HuH-7.5 (cell line): ENCODE data around the gene CD300E.
"Not testable (repeated sequence)": the region's sequence is repeated elsewhere in the genome, so short reads cannot be mapped to it uniquely, and the experiment has no call there.

Source experiments
- DNase-seq: peaks from one replicate; pipeline ENCODE4 v3.0.0; 2011; ENCODE audit warnings: low spot score

The CD300E gene, protein sequence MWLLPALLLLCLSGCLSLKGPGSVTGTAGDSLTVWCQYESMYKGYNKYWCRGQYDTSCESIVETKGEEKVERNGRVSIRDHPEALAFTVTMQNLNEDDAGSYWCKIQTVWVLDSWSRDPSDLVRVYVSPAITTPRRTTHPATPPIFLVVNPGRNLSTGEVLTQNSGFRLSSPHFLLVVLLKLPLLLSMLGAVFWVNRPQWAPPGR

DNA sequence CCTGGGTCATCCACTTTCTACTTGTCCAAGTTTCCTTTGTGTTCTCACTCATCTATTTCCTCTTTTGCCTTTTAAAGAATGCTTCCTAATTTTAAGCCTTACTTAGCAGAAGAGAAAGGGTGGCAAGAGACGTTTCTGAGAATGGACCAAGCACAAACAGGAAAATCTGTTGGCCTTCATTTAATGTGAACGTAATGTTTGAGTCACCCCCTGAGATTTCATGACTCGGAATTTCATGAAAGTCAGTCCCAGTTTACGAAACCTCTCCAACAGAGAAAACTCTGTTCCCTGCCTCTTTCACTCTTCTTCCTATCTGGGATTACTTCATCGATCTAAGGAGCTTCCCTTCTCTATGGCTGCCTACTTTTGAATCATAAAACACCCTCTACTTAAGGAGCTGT, at the start of gene CD300E:
Gene CD300E, minus strand, starts transcription at position 46 of the 401 bp plus-strand sequence. CDS start 117 bp downstream, outside the sequence.
- DNase-seq = no peak

DNA sequence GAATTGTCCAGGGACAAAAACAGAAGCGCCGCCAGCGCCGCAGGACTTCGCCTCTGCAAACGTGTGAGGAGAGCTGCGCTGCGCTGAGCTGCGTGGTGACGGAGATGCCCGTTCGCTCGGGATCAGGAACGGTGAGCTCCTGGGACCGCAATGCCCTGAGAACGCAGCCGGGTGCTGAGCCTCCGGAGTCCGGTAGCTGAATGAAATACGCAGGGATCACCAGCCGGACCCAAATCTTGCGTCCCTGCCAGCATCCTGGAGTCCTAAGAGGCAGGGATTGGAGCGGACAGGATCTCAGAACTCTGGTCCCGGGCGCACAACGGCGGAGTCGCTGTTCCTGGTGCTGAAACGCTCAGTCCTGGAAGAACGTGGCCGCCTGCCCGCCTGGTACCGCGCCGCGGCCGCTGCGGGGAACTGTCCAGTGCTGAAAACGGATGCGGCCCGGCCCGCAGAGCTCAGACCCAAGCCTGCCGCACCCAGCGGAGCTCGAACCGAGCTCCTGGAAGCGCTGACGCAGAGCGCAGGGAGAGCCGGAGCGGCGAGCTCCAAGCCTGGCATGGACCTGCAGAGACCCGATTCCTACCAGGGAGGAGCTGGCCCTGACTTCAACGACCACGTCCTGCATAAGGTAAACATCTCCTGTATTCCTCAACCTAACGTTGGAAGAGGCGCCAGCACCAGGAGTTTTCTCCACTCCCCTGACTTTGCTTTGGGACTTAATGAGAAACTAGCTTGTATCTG, 47.7 kb upstream of the CD300E start:
- peak; percentile 51 for DNase-seq

DNA sequence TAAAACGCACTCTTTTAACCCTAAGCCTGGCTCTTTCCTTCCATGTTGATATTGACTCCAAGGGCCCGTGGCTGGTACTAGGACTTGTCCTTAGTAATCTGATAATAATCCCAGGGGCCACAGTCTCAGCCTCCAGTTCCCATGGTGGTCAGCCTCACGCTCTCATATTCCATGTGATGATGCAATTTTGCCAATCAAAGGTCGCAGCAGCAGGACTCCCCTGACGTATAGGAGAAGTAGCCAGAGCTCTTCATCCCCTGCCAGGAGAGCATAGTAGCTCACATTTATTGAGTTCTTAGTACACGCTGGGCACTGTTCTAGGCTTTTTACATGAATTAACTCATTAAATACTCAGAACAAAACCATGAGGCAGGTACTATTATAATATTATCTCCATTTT, 46.8 kb upstream of the CD300E start:
- DNase-seq = no peak

DNA sequence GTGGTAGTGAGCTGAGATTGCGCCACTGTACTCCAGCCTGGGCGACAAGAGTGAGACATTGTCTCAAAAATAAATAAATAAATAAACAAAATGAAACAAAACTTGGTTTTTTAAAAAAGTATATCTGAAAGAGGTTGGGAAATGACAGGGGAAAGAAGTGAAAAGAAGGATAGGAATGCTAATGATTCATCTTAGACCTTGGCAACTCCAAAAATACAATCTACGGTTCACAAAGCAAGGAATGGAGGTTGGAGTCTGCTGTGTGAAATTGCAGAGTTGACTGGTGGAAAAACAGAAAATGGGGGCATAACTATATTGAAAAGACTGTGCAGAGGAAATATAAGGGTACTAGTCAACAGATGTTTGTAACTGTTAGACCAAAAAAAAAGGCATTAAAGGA, 40.0 kb upstream of the CD300E start:
- DNase-seq = no peak

DNA sequence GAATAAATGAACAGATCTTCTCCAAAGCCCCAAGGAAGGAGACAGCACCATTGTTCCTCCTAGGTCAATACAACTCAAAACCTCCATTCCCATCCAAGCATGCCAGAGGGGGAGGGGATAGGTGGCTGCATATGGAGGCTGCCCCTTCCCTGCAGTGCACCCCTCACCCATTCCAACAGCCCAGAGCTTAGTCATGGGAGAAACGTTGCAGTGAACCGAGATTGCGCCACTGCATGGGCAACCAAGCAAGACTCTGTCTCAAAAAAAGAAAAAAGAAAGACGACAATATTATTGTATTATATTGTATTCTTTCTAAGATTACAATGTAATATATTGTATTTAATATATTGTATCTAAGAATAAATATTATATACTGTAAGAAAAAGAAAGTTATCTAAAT, 36.4 kb upstream of the CD300E start:
- DNase-seq = no peak

DNA sequence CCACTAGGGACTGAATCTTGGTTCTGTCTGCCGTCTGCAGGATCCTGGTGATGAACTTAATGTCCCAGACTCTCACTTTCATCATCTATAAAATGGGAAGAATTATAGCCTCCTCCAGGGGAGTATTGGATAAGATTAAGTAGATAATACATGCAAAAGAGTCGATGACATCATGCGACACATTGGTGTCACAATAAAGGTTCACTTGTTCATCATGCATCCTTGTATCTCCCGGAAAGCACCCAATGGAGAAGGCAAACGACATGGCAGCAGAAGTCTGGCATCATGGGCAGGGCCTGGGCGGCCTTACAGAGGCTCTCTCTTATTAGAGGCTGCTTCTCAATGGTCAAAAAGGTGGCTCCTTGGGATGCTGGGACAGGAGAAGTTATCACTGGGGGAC, 35.1 kb upstream of the CD300E start:
- DNase-seq = no peak

DNA sequence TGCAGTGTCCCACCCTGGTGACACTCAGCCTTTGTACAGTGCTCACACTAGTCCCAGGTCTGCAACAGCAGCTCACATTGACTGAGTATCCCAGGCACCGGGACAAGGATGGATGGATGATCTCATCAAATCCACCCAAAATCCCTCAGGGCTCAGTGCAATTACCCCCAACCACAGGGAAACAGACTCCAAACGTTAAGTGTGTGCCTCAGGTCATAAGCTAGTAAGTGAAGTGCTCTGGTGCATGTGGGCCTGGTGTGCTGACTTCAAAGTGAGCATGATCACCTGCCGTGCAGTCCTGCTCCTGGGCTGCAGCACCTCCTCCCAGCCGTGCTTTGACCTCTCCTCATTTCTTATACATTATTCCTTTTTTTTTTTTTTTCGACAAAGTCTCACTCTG, 31.2 kb upstream of the CD300E start:
- no peak for DNase-seq

DNA sequence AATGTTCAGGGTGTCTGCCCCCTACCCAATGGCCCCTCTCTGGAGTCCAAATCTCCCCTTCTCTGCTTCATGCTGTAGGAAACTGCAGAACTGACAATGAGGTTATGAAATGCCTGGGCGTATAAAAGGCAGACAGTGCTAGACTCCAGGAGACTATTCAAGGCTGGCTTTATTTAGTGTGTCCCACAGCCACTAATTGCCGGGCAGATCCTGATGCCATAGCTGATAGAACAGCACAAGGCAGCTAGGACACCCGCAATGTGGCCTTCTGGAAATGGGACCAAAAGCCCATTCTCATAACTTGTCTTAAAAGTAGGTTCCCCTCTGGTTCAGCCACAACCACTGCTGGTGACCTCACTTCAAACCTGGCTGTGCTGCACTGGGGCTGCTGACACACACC, 28.5 kb upstream of the CD300E start:
- no peak for DNase-seq

DNA sequence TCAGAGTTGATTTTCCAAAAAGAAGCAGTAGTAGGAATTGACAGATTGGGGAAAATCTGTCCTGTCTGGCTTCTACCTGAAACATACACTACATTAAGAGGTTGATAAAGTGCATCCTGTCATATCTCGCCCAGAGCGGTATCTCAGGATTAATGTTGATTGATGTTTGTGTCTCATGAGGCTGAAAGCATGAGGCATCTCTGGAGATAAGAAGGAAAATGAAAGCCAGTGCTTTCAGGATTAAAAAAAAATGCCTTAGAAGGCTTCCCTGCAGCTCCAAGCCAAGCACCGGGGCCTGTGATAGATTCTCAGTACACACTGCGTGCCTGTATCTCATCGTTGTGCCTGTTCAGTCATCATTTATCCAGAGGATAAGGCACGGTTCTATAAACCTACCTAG, 26.4 kb upstream of the CD300E start:
- no peak for DNase-seq

DNA sequence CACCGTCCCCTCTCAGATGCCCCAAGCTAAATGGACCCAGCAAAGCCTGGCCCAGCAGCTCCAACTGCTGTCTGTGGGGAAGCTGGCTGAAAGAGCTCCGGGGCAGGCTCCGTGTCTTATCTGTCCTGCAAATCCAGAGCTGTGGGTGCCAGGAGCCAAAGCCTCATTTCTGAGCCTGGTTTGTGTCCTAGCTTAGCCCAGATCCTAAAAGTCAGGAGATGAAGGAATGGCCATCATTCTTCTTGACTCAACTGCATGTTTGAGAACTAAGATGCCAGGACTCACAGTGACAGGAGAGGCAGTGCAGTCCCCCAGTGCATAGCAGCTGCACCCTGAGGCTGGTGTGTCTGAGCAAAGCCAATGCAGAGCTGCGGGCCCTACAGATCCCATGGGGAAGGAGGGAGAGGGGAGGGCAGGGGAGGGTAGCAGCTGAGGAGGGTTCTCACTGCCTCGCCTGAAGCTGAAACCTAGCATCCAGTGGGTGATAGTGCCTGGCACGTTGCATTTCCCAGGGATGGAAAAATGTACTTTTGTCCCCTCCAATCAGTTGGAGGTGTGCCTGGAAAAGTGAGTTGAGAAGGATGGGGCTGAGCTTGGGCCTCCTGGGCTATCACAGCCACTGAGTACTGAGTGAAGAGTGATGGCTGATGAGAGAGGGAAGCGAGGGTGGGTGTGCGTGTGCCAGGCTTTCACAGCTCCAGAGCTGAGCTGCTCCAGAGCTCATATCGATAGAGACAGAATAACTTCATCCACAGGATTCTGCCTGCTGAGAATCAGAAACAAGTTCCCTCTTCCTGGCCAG, 24.5 kb upstream of the CD300E start:
- no peak for DNase-seq

DNA sequence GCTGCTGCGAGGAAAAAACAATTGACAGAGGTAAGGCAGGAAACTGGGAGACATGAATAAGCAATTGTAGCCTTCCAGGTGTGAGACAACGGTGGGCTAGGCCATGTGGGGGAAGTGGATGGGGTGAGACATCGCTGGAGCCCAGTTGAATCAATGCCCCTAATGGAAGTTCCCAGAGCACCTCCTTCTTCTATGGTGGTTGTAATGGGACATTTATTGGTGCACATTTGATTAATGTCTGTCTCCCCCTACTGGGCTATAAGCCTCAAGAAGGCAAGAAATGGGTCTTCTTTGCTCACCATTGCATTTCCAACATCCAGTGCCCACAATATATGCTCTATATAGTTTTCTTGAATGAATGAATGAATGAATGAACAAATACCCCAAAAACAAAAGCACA, 22.7 kb upstream of the CD300E start:
- no peak for DNase-seq

DNA sequence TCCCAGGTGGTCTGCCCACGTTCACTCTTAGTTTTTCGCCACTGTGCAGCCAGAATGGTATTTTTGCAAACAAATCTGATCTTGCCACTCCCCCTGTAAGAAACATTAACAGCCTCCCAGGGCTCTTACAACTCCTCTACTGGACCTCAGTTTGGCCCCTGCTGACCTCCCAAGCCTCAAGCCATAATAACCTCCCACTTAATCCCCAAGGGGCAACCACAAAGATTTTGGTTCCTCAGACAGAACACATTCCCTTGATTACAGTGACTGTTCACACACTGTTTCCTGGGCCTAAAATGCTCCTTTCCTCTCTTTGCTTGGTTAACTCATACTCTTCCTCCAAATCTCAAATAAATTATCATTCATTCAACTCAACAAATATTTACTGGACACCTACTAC, 21.5 kb upstream of the CD300E start:
- DNase-seq = no peak

DNA sequence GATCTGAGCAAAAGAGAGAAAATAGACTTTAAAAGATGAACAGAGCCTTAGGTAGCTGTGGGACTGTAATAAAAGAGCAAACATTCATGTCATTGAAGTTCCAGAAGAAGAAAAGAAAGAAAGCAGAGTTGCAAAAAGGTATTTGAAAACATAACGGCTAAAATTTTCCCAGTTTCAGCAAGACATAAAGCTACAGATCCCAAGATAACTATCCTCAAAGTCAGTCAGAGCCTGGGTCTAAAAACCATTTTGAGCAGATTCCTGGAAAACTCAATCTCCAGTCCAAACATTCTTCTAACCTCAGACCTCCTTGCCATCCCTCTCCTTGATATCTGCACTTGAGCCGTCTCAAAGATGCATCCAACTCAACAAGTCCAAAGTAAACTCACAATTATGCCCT, 20.9 kb upstream of the CD300E start:
- DNase-seq = no peak

DNA sequence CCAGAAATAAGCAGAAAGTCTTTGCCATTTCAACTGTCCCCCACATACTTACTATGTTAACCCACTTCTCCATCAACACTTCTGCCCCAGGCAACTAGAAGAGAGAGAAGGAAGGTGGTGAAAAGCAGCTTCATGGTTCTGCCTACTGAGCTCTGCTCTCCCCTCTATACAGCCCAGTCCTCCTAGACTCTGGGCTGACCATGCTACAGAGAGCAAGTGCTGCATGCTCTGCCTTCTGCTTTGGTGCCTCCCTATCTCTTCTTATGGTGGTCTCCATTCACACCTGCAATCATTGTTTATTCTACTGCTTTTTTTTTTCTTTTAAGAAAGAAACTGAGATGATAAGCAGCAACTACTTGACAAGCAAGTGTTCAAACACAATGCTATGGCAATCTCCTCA, 20.3 kb upstream of the CD300E start:
- no peak for DNase-seq

DNA sequence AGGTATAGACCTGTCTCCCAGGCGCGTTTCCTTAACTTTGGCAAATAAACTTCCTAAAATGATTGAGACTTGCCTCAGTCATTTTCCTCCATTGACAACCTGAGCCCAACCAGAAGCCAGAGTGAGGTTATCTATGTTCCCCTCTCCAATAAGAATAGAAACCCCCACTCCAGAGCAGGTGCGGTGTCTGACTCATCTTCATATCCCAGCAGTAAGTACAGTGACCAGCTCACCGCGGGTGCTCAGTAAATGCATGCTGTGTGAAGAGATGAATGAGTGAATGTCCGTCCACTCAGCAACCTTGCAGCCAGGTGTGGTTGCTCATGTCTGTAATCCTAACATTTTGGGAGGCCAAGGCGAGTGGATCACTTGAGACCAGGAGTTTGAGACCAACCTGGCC, 19.5 kb upstream of the CD300E start:
- no peak for DNase-seq

DNA sequence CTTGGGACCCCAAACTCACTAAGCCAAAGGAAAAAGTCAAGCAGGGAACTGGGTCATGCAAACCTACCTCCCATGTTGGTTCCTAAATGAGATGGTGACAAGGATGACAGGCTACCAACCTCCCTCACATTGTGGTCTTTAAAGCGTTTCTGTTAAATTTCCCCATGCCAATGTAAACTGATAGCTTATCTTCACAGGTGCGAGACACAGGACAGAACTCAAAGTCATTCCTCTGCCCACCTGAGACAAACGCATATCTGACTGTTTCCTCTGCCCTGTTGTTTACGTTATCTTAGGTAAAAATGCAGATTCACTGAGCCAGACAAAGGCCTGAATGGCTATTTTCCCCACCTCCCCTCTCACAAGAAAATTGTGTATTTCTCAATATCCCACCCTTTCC, 19.0 kb upstream of the CD300E start:
- no peak for DNase-seq

DNA sequence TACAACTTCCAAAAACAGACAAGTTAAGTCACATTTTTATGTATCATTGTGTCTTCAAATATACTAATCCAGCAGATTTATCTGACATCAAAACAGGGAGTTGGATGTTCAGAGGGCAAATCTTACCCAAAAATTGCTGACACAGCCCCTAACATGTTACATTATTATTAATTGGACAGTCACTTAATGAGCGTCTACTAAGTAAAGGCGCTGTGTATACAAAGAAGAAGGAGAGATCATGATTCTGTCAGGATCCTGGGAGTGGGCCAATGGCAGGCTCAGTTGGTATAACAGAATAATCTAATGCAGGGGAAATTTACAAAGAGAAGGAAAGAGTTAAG, 18.4 kb upstream of the CD300E start:
- DNase-seq = no peak

DNA sequence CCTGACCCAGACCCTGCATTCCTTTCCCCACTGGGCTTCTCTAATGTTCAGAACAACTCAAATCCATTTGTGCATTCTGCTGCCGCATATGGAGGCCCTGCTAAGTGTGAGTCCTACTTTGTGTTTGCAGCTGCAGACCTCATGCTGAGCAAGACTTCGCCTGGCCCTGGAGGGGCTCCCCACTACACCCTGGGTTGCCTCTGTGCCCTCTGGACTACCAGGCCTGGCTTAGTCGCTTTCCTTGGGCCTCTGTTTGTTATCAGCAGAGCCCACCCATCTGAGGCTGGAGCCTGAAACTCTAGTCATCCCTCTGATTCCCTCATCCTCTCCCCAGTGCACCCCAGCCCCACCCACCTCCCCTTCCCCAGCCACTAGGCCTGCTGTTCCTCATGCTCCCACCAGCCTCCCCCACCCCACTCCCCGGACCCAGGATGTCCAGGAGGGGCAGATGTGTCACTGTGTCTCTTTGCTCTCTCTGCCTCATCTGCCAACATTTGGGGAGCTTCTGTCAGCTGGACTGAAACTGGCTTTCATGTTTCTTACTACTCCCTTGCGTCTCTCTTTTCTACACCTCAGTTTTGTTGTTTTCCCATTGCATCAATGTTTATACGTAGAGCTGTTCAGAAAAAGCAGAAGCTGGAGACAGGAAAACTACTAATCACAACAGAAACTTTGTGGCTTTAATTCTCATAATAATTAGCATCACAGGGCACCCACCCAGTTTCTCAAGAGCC, 17.9 kb upstream of the CD300E start:
- no peak for DNase-seq

DNA sequence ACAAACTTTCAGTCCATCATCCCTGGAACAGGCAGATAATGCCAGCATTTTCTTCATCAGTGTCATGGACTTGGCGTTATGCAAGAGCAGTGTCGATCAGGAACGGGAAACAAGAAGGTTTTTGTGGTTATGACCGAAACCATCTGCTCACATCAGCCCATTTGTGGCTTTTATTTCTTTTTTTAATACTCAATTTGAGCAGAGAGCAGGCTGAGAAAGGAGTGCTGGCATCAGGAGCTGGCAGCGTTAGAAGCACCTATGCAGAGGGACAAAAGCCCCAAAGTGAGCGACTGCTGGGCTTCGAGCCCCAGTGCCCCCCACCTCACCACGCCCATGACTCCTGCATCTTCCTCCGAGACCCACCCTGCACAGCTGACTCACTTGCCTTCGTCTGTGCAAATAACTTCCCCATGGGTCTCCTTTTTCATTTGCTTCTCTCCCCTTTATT, 16.2 kb upstream of the CD300E start:
- no peak for DNase-seq

DNA sequence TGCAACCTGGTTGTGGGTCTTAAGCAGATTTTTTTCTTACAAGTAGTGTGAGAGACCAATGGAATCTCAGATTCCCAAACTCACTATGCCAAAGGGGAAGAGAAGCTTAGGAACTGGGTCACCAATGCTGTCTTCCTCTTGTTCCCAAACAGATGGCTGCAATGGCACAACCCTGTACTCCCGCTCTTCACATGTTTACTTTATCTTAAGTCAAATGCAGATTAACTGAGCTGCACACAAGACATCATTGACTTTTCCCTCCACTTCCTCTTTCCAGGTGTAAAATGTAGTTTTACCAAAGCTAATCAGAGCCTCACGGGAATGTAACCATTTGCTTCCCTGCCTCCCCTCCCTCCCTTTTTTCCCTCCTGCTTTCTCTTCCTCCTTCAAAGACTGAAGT, 14.4 kb upstream of the CD300E start:
- no peak for DNase-seq

DNA sequence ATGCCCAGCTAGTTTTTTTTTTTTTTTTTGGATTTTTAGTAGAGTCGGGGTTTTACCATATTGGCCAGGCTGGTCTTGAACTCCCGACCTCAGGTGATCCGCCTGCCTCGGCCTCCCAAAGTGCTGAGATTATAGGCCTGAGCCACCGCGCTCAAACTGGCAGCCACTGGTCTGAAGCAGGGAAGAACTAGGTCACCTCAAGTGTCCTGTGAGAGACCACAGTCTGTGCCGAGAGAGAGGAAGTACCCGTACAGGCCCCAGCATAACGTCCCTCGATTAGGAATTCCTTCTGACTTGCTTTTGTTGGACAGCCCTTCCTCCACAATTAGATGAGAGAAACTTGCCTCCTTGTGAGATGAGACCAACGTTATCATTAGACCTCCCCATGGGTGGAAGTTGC, 13.7 kb upstream of the CD300E start:
- no peak for DNase-seq

DNA sequence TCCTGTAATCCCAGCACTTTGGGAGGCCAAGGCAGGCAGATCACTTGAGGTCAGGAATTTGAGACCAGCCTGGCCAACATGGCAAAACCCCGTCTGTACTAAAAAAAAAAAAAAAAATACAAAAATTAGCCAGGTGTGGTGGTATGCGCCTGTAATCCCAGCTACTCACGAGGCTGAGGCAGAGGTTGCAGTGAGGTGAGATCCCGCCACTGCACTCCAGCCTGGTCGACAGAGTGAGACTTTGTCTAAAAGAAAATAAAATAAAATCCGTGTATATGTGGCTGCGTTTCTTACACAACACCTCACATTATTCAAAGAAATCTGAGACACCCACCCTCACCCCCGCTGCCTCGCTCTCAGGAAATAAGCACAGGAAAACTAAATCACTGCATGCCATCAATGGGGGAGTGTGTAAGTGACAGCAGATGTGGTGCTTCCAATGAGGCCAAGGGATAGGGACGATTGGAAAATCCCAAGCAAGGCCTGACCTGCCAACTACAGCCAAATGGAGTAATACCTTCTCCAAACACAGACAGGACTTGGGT, 13.1 kb upstream of the CD300E start:
- DNase-seq = not testable (repeated sequence)
